MM.1S (cell line): ENCODE measurements around the gene OR6K2.
"Not testable (repeated sequence)": the region's sequence is repeated elsewhere in the genome, so short reads cannot be mapped to it uniquely, and the experiment has no call there.

ENCODE experiments used
- DNase-seq: peaks from one replicate; pipeline ENCODE4 v3.0.0-alpha.2; 2015
- H2AFZ ChIP-seq: fragments of 300-600 bp; sonication (generic); 2 replicates; pipeline ENCODE4 v1.6.0; 2016; ENCODE audit warnings: antibody characterized with exemption, low read length
- H3F3A ChIP-seq: fragments of 300-600 bp; sonication (generic); 2 replicates; pipeline ENCODE4 v1.6.1; 2016; ENCODE audit warnings: mild to moderate bottlenecking, antibody characterized with exemption, low read length, moderate library complexity, mixed read lengths; ENCODE audit not compliant: insufficient read depth
- H3K27ac ChIP-seq: fragments of 300-600 bp; sonication (generic); 2 replicates; pipeline ENCODE4 v1.5.1; 2016; ENCODE audit warnings: mild to moderate bottlenecking, low read length
- H3K27me3 ChIP-seq: fragments of 300-600 bp; sonication (generic); replicated peaks from 2 replicates; pipeline ENCODE4 v1.6.0; 2016; ENCODE audit warnings: low read length; ENCODE audit not compliant: insufficient read depth
- H3K36me3 ChIP-seq: fragments of 300-600 bp; sonication (generic); replicated peaks from 2 replicates; pipeline ENCODE4 v1.6.1; 2016; ENCODE audit warnings: mild to moderate bottlenecking, low read length, mixed read lengths; ENCODE audit not compliant: insufficient read depth
- H3K4me1 ChIP-seq: fragments of 300-600 bp; sonication (generic); 2 replicates; pipeline ENCODE4 v1.6.1; 2016; ENCODE audit warnings: low read length, mixed read lengths
- H3K4me2 ChIP-seq: fragments of 300-600 bp; sonication (generic); 2 replicates; pipeline ENCODE4 v1.6.0; 2016; ENCODE audit warnings: low read depth, low read length
- H3K4me3 ChIP-seq: fragments of 300-600 bp; sonication (generic); 2 replicates; pipeline ENCODE4 v1.5.1; 2016; ENCODE audit warnings: low read length, mixed read lengths
- H3K79me2 ChIP-seq: fragments of 300-600 bp; sonication (generic); 2 replicates; pipeline ENCODE4 v1.6.1; 2016; ENCODE audit warnings: mixed run types, low read length, mixed read lengths
- H3K9ac ChIP-seq: fragments of 300-600 bp; sonication (generic); 2 replicates; pipeline ENCODE4 v1.6.1; 2016; ENCODE audit warnings: low read length, mixed read lengths
- H3K9me2 ChIP-seq: fragments of 300-600 bp; sonication (generic); replicated peaks from 2 replicates; pipeline ENCODE4 v1.6.1; 2016; ENCODE audit warnings: mild to moderate bottlenecking, low read length, mixed read lengths; ENCODE audit not compliant: insufficient read depth
- H3K9me3 ChIP-seq: fragments of 300-600 bp; sonication (generic); replicated peaks from 2 replicates; pipeline ENCODE4 v1.6.1; 2016; ENCODE audit warnings: mild to moderate bottlenecking, low read length, mixed read lengths; ENCODE audit not compliant: insufficient read depth
- H4K20me1 ChIP-seq: fragments of 300-600 bp; sonication (generic); 2 replicates; pipeline ENCODE4 v1.6.1; 2016; ENCODE audit warnings: mild to moderate bottlenecking, low read length, moderate library complexity, mixed read lengths; ENCODE audit not compliant: insufficient read depth
- EZH2 ChIP-seq: fragments of 300-600 bp; sonication (generic); optimal IDR thresholded peaks from 2 replicates; pipeline ENCODE3; 2017; ENCODE audit warnings: low read depth, mild to moderate bottlenecking, antibody characterized with exemption, low read length, mixed read lengths
- EZH2phosphoT487 ChIP-seq: fragments of 300-600 bp; sonication (generic); IDR thresholded peaks from 2 replicates; pipeline ENCODE4 v1.6.1; 2018; ENCODE audit warnings: antibody characterized with exemption, low read length
- TF ChIP-seq, protein P1 (sequence below): fragments of 300-600 bp; sonication (generic); IDR thresholded peaks from 2 replicates; pipeline ENCODE4 v1.5.1; 2016; ENCODE audit warnings: antibody characterized with exemption, low read length, mixed read lengths

The OR6K2 gene

DNA sequence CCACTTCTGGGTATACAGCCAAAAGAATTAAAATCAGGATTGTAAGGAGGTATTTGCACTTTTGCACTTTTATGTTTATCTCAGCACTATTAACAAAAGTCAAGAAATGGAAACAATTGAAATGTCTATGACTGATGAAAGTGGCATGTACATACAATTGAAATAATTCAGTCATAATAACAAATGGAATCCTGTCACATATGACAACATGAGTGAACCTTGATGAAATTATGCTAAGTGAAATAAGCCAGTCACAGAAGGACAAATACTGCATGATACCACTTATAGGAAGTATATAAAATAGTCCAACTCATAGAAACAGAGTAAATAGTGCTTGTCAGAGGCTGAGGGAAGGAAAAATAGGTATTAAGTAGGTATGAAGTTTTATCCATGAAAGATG is 10.6 kb downstream of the OR6K2 start:
- Histone ChIP-seq H3F3A (no peaks in the 10 kb centered on the region), H3K36me3 (no peaks in the 10 kb centered on the region), H3K27ac (no peak overlapping the region), H3K9me2 (no peaks in the 10 kb centered on the region), H3K9ac (no peak overlapping the region), H3K4me1 (no peaks in the 10 kb centered on the region), H3K9me3 (no peaks in the 10 kb centered on the region), H3K4me3 (no peak overlapping the region), H3K4me2 (no peak overlapping the region), H4K20me1 (no peaks in the 10 kb centered on the region), H2AFZ (no peak overlapping the region), H3K79me2 (no peaks in the 10 kb centered on the region), H3K27me3 (no peaks in the 10 kb centered on the region)
- TF ChIP-seq EZH2: no peak
- TF ChIP-seq, protein P1, sequence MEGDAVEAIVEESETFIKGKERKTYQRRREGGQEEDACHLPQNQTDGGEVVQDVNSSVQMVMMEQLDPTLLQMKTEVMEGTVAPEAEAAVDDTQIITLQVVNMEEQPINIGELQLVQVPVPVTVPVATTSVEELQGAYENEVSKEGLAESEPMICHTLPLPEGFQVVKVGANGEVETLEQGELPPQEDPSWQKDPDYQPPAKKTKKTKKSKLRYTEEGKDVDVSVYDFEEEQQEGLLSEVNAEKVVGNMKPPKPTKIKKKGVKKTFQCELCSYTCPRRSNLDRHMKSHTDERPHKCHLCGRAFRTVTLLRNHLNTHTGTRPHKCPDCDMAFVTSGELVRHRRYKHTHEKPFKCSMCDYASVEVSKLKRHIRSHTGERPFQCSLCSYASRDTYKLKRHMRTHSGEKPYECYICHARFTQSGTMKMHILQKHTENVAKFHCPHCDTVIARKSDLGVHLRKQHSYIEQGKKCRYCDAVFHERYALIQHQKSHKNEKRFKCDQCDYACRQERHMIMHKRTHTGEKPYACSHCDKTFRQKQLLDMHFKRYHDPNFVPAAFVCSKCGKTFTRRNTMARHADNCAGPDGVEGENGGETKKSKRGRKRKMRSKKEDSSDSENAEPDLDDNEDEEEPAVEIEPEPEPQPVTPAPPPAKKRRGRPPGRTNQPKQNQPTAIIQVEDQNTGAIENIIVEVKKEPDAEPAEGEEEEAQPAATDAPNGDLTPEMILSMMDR: no peak
- TF ChIP-seq EZH2phosphoT487: no peak
- DNase-seq: no peak

DNA sequence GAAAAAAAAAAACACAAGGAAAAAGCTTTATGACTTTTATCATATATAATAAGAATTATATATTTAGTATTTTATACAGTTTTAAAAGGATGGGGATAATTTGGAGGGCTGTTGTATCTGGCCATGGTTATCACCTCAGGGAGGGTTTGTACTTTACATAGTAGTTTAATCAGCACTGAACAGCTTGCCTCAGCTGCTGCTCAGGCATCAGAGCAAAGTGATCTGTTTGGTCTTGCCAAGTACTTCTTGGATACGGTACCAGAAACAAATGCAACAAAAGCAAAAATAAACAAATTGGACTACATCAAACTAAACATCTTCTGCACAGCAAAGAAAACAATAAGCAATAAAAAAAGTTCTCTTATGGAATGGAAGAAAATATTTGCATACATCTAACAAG is 11.3 kb downstream of the OR6K2 start:
- Histone ChIP-seq H3K4me1 (no peaks in the 10 kb centered on the region), H3K27ac (no peak overlapping the region), H2AFZ (no peak overlapping the region), H3K79me2 (no peaks in the 10 kb centered on the region), H3F3A (no peaks in the 10 kb centered on the region), H3K4me3 (no peak overlapping the region), H3K9ac (no peak overlapping the region), H3K9me3 (no peaks in the 10 kb centered on the region), H3K4me2 (no peak overlapping the region), H4K20me1 (no peaks in the 10 kb centered on the region), H3K9me2 (no peaks in the 10 kb centered on the region), H3K27me3 (no peaks in the 10 kb centered on the region), H3K36me3 (no peaks in the 10 kb centered on the region)
- DNase-seq: no peak
- TF ChIP-seq, protein P1: no peak
- TF ChIP-seq EZH2: no peak

DNA sequence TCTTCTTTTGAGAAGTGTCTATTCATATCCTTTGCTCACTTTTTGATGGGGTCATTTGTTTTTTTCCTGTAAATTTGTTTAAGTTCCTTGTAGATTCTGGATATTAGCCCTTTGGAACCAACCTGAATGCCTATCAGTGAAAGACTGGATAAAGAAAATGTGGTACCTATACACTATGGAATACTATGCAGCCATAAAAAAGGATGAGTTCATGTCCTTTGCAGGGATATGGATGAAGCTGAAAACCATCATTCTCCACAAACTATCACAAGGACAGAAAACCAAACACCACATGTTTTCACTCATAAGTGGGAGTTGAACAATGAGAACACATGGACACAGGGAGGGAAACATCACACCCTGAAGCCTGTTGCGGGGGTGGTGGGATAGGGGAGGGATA is 12.1 kb downstream of the OR6K2 start:
- not testable (repeated sequence) for H3K9me2 ChIP-seq, H3F3A ChIP-seq, H3K4me3 ChIP-seq, H3K9ac ChIP-seq, H3K9me3 ChIP-seq, H3K4me1 ChIP-seq, H3K27ac ChIP-seq, H3K27me3 ChIP-seq, H3K4me2 ChIP-seq, H2AFZ ChIP-seq, H3K36me3 ChIP-seq, DNase-seq, H4K20me1 ChIP-seq, H3K79me2 ChIP-seq

DNA sequence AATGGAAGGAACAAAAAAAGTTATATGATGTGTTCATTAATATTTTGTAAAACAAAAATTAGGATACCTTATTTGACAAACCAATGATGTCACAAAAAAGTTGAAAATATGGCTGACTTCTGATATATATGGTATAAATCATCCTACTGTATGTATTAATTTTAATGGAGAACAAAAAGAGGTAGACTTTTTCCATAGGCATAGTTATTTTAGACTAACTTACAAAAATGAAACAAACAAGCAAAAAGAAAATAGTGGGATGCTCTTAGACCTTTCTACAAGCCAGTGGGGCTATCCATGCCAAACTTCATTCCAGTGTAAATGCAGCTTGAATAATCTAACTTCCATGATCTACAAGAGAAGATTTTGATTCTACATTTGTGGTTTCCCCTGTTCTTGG is 13.4 kb downstream of the OR6K2 start:
- H4K20me1 ChIP-seq: no peaks in the 10 kb centered on the region

More for the DNA sequence above, 13.4 kb downstream of the OR6K2 start:
- H3K9me2 ChIP-seq: no peaks in the 10 kb centered on the region
- H3F3A ChIP-seq: no peaks in the 10 kb centered on the region
- H3K4me2 ChIP-seq: no peak overlapping the region
- H3K4me3 ChIP-seq: no peak overlapping the region
- no peaks in the 10 kb centered on the region for H3K4me1 ChIP-seq
- TF ChIP-seq EZH2phosphoT487 (no peak), EZH2 (no peak)
- TF ChIP-seq, protein P1: no peak
- no peak overlapping the region for H3K9ac ChIP-seq
- H3K27me3 ChIP-seq: no peaks in the 10 kb centered on the region
- no peaks in the 10 kb centered on the region for H3K79me2 ChIP-seq
- H3K36me3 ChIP-seq: no peaks in the 10 kb centered on the region
- H3K27ac ChIP-seq: no peak overlapping the region
- no peak for DNase-seq
- H3K9me3 ChIP-seq: no peaks in the 10 kb centered on the region
- H2AFZ ChIP-seq: no peak overlapping the region
